ENCODE results near the gene ANKRD26. TPM values are rescaled to one million over a fixed set of nuclear protein-coding genes. Genes with fewer than 3 reads are reported as not detected.

Gene ANKRD26
- total RNA-seq, result 10 to 100 TPM in 3 of 4 donors, 1 to 10 TPM in 1; 5.9 to 46.0 (median 21.8) TPM

DNA sequence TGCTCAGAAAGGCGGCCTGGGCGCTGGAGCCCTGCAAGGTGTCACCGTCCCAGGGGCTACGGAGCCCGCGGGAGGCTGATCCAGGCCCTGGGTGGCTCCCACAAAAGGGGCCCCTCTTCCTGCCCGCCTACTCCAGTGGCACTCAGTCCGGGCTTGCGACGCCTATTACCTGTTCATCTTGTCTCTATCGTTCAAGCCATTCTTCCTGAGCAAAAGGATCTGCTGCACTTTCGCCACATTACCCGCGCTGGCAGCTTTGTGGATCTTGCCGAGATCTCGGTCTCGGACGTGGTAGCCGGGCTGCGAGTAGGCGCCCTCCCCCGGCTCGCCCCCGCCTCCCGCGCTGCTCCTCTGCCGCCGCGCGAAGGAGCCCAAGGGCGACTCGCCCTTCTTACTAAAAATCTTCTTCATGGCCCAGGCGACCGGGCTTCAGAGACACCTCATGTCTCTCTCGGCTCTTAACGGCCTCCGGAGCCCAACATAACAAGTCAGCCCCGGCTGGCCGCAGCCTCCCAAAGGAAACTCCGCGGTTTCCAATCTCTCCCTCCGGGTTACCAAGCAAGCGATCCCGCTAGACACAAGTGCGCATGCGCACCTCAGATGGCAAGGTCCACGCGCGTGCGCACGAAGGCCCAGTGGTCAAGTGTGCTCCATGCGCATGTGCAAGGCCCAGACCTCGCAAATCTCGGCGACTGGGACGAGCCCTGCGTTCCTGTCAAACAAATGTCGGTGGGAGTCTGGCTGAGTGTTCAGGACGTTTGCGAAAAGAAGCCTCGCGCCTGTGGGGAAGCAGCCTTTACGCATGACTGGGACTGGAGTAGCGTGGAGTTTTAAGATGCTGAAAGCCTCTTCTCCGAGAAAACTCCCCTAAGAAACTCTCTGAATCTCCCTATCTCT is at the start of gene ANKRD26:
TSS of gene ANKRD26 (minus strand) at position 579 of the 897 bp plus-strand sequence. CDS start at position 411, 168 bp downstream.
- peak; percentile 80 for TF ChIP-seq POLR2A (IDR thresholded peaks at IDR 0.05)
- TF ChIP-seq POLR2AphosphoS5 (IDR thresholded peaks at IDR 0.05), result peak; percentile 88 to 93 (median 91)
- TF ChIP-seq EP300 (IDR thresholded peaks at IDR 0.05; ENCODE audit: low read depth), result no peak
- DNase-seq, result peak; percentile 99
- Histone ChIP-seq H3K9me3 (no peaks in the 10 kb centered on the region), H3K36me3 (no peaks in the 10 kb centered on the region), H3K27ac (peak within 1 kb of the TSS; percentile 89 to 94 (median 92)), H3K4me1 (peaks cover 0 to 18% (median 12%) of the 10 kb centered on the region in 4 donors), H3K27me3 (no peaks in the 10 kb centered on the region), H3K4me3 (peak within 1 kb of the TSS; percentile 53 to 86 (median 56))
- in situ Hi-C loops (cut with MboI; ENCODE audit: low pct_ligation_motif_present in 1 of 4, low pct_unique_long_range_greater_than_20kb in 1 of 4, low sequenced_read_pairs in 3 of 4), result no loop called here
- intact Hi-C loops (cut with DNase I; ENCODE audit: low total_unique reads), result no loop called here
- 1 to 3% methylated on average over 7 to 64 of the region's 65 CpGs for WGBS, 2 donors (ENCODE audit: low coverage in 1 of 2)

DNA sequence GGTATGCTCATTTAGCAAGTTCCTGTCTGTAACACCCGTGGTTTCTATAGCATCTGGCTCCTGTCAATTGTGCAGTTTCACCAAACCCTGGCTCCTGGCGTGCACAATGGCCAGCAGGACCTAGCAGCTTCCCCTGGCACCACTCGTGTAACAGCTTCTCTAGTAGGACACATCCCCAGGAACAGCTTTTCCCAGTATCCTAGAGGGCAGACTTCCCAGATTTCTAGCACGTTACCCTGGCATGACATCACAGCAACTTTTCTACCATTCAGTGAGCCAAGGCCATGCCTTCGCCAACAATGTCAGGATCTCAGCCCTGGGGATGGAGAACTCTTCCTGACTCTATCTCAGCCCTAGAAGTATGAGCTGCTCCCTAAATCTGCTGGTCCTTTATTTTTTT is 47.4 kb upstream of the ANKRD26 start:
- Histone ChIP-seq H3K27me3 (no peaks in the 10 kb centered on the region), H3K4me3 (no peak overlapping the region), H3K36me3 (peaks cover 0 to 41% (median 18%) of the 10 kb centered on the region in 4 donors), H3K4me1 (peaks cover 5 to 20% (median 10%) of the 10 kb centered on the region in 4 donors), H3K27ac (no peak overlapping the region), H3K9me3 (no peaks in the 10 kb centered on the region)
- no peak for DNase-seq
- WGBS, 2 donors (ENCODE audit: low coverage in 1 of 2), result 69 to 85% methylated on average over 3 to 5 of the region's 5 CpGs
- TF ChIP-seq EP300 (IDR thresholded peaks at IDR 0.05; ENCODE audit: low read depth) (no peak), POLR2A (IDR thresholded peaks at IDR 0.05) (no peak), POLR2AphosphoS5 (IDR thresholded peaks at IDR 0.05) (no peak)
- TF ChIP-seq, protein P1, sequence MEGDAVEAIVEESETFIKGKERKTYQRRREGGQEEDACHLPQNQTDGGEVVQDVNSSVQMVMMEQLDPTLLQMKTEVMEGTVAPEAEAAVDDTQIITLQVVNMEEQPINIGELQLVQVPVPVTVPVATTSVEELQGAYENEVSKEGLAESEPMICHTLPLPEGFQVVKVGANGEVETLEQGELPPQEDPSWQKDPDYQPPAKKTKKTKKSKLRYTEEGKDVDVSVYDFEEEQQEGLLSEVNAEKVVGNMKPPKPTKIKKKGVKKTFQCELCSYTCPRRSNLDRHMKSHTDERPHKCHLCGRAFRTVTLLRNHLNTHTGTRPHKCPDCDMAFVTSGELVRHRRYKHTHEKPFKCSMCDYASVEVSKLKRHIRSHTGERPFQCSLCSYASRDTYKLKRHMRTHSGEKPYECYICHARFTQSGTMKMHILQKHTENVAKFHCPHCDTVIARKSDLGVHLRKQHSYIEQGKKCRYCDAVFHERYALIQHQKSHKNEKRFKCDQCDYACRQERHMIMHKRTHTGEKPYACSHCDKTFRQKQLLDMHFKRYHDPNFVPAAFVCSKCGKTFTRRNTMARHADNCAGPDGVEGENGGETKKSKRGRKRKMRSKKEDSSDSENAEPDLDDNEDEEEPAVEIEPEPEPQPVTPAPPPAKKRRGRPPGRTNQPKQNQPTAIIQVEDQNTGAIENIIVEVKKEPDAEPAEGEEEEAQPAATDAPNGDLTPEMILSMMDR (IDR thresholded peaks at IDR 0.05), result no peak
- in situ Hi-C loops (cut with MboI; ENCODE audit: low pct_ligation_motif_present in 1 of 4, low pct_unique_long_range_greater_than_20kb in 1 of 4, low sequenced_read_pairs in 3 of 4) (no loop called here), intact Hi-C loops (cut with DNase I; ENCODE audit: low total_unique reads) (no loop called here)

DNA sequence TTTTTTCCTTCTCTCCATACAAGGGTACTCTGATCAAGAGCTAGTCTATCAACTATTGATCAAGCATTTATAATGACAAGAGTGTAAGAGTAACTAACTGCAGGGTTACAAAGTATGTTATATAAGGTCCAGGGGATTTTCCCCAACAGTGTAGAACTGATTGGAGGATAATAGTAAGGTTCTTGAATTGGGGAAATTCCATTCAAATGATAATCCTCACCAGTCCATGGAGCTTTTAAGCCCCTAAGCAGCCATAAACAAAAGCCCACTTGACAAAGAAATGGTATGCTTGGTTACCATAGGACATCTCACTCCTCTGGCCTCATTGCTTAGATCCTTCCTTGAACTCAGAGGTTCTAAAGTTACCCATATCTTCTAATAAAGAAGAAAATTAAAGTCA is 45.6 kb upstream of the ANKRD26 start:
- intact Hi-C loops (cut with DNase I; ENCODE audit: low total_unique reads), result no loop called here
- Histone ChIP-seq H3K4me1 (peaks cover 0 to 11% (median 3%) of the 10 kb centered on the region in 4 donors), H3K4me3 (no peak overlapping the region), H3K36me3 (peaks cover 0 to 53% (median 19%) of the 10 kb centered on the region in 4 donors), H3K9me3 (no peaks in the 10 kb centered on the region), H3K27me3 (no peaks in the 10 kb centered on the region), H3K27ac (no peak overlapping the region)
- in situ Hi-C loops (cut with MboI; ENCODE audit: low pct_ligation_motif_present in 1 of 4, low pct_unique_long_range_greater_than_20kb in 1 of 4, low sequenced_read_pairs in 3 of 4), result no loop called here
- TF ChIP-seq EP300 (IDR thresholded peaks at IDR 0.05; ENCODE audit: low read depth) (no peak), POLR2AphosphoS5 (IDR thresholded peaks at IDR 0.05) (no peak), POLR2A (IDR thresholded peaks at IDR 0.05) (no peak)
- TF ChIP-seq, protein P1 (IDR thresholded peaks at IDR 0.05), result no peak
- no peak for DNase-seq

DNA sequence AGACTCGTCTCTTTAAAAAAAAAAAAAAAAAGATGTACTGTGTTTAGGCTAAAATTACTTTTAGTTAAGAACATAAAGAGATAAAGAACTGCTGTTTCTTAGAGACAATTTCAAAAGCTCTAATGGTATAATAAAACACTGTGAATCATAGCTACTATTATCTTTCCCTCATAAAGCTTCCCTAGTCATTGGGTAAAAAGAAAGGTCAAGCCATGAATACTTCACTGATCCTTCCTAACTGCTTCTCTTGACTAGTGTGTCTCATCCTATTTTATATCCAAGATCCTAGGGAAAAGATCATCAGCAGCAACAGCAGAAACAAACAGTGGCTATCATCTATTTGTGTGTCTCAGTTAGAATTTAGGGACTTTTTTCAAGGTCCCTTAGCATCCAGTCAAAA is 43.4 kb upstream of the ANKRD26 start:
- Histone ChIP-seq H3K9me3 (no peaks in the 10 kb centered on the region), H3K27ac (no peak overlapping the region), H3K4me1 (no peaks in the 10 kb centered on the region), H3K4me3 (no peak overlapping the region), H3K36me3 (peaks cover 0 to 63% (median 25%) of the 10 kb centered on the region in 4 donors), H3K27me3 (no peaks in the 10 kb centered on the region)
- WGBS, 2 donors (ENCODE audit: low coverage in 1 of 2), result 95 to 100% methylated on average over 1 of the region's 1 CpG
- intact Hi-C loops (cut with DNase I; ENCODE audit: low total_unique reads) (no loop called here), in situ Hi-C loops (cut with MboI; ENCODE audit: low pct_ligation_motif_present in 1 of 4, low pct_unique_long_range_greater_than_20kb in 1 of 4, low sequenced_read_pairs in 3 of 4) (no loop called here)
- no peak for TF ChIP-seq POLR2AphosphoS5 (IDR thresholded peaks at IDR 0.05)
- TF ChIP-seq, protein P1 (IDR thresholded peaks at IDR 0.05), result no peak
- TF ChIP-seq POLR2A (IDR thresholded peaks at IDR 0.05), result no peak
- no peak for TF ChIP-seq EP300 (IDR thresholded peaks at IDR 0.05; ENCODE audit: low read depth)
- DNase-seq, result no peak
